Keratinocyte (primary cell): ENCODE results near the gene ANKRD60. TPM values are rescaled to one million over a fixed set of nuclear protein-coding genes. Genes with fewer than 3 reads are reported as not detected.

ENCODE experiments used
- DNase-seq: peaks from one replicate; pipeline ENCODE4 v3.0.0-alpha.2; 2011; ENCODE audit warnings: low read depth, missing footprints, low spot score
- FAIRE-seq: peaks from 2 replicates; lab custom pipeline; 2011; peaks lifted over from hg19 to GRCh38; lab: Jason Lieb, UNC
- H2AFZ ChIP-seq: 2 replicates; pipeline ENCODE4 v1.6.0; 2012; ENCODE audit warnings: low read length, control low read depth, inconsistent platforms; ENCODE audit not compliant: control insufficient read depth
- H3K27ac ChIP-seq: 2 replicates; pipeline ENCODE4 v1.5.1; 2011; ENCODE audit warnings: low read length; ENCODE audit not compliant: control insufficient read depth, insufficient read depth
- H3K27me3 ChIP-seq: 3 replicates; pipeline ENCODE4 v1.6.0; 2011; ENCODE audit warnings: low read length; ENCODE audit not compliant: control insufficient read depth, insufficient read depth; ENCODE audit errors: extremely low read depth
- H3K36me3 ChIP-seq, 2 experiments: 2 replicates in 1 of 2; 3 replicates in 1 of 2; pipeline ENCODE4 v1.5.1; 2011; ENCODE audit warnings: low read length in 2 of 2, mild to moderate bottlenecking in 1 of 2; ENCODE audit not compliant: control insufficient read depth in 2 of 2, insufficient read depth in 2 of 2; ENCODE audit errors: extremely low read depth in 1 of 2
- H3K4me1 ChIP-seq: 3 replicates; pipeline ENCODE4 v1.5.1; 2011; ENCODE audit warnings: low read length; ENCODE audit not compliant: control insufficient read depth, insufficient read depth; ENCODE audit errors: extremely low read depth
- H3K4me2 ChIP-seq: 3 replicates; pipeline ENCODE4 v1.6.0; 2011; ENCODE audit warnings: low read depth, low read length; ENCODE audit not compliant: control insufficient read depth, insufficient read depth; ENCODE audit errors: extremely low read depth
- H3K4me3 ChIP-seq, 3 experiments: fragments of 200-600 bp in 1 of 3; sonication (generic) in 1 of 3; 2 replicates in 2 of 3; 3 replicates in 1 of 3; pipeline ENCODE4 v1.5.1; 2011 to 2016; ENCODE audit warnings: low read length in 3 of 3, mild to moderate bottlenecking in 3 of 3, control low read depth in 2 of 3, inconsistent platforms in 1 of 3, low read depth in 1 of 3, mixed read lengths in 1 of 3, mixed run types in 1 of 3, moderate library complexity in 1 of 3; ENCODE audit not compliant: control insufficient read depth in 2 of 3, insufficient read depth in 2 of 3; ENCODE audit errors: extremely low read depth in 1 of 3
- H3K79me2 ChIP-seq: 2 replicates; pipeline ENCODE4 v1.6.0; 2012; ENCODE audit warnings: low read length; ENCODE audit not compliant: control insufficient read depth, insufficient read depth
- H3K9ac ChIP-seq: 3 replicates; pipeline ENCODE4 v1.6.0; 2011; ENCODE audit warnings: low read length; ENCODE audit not compliant: control insufficient read depth, insufficient read depth; ENCODE audit errors: extremely low read depth
- H3K9me1 ChIP-seq: 3 replicates; pipeline ENCODE4 v1.6.0; 2011; ENCODE audit warnings: low read length; ENCODE audit not compliant: control insufficient read depth, insufficient read depth; ENCODE audit errors: extremely low read depth
- H3K9me3 ChIP-seq: 2 replicates; pipeline ENCODE4 v1.5.1; 2012; ENCODE audit warnings: low read depth, low read length; ENCODE audit not compliant: control insufficient read depth
- H4K20me1 ChIP-seq: 3 replicates; pipeline ENCODE4 v1.6.0; 2011; ENCODE audit warnings: low read length; ENCODE audit not compliant: control insufficient read depth, insufficient read depth; ENCODE audit errors: extremely low read depth
- CTCF ChIP-seq, 3 experiments: IDR thresholded peaks in 1 of 3; conservative IDR thresholded peaks in 1 of 3; optimal IDR thresholded peaks in 1 of 3; 2 replicates in 2 of 3; 3 replicates in 1 of 3; pipeline versions ENCODE3 to v1.5.1; 2011; ENCODE audit warnings: low read length in 3 of 3, mild to moderate bottlenecking in 3 of 3, moderate library complexity in 2 of 3, control low read depth in 1 of 3, inconsistent platforms in 1 of 3; ENCODE audit not compliant: insufficient read depth in 2 of 3; ENCODE audit errors: extremely low read depth in 1 of 3
- EZH2 ChIP-seq: IDR thresholded peaks from one replicate; pipeline ENCODE4 v1.6.1; 2012; ENCODE audit warnings: inconsistent platforms, mild to moderate bottlenecking, low read length, moderate library complexity
- dilution Hi-C: fragments of 300-500 bp; cut with MboI; formaldehyde crosslinking; loops from one replicate; pipeline ENCODE4 v1.7.0; 2020; ENCODE audit warnings: low sequenced_read_pairs; ENCODE audit not compliant: extremely low pct_ligation_motif_present
- polyA plus RNA-seq, 5 experiments: library from polyadenylated mRNA; depleted of rRNA in 3 of 5; stranded (reverse) in 3 of 5; stranded (forward) in 1 of 5; unstranded in 1 of 5; fragments of >200 nt; gene quantifications; 1 replicate in 1 of 5; 2 replicates in 3 of 5; 3 replicates in 1 of 5; pipeline versions ENCODE4 v1.2.1 to v1.2.3, GENCODE V29; 2011 to 2012; ENCODE audit warnings: missing spikeins in 2 of 5, low read depth in 1 of 5, low replicate concordance in 1 of 5

Gene ANKRD60
- polyA plus RNA-seq, 1 donor (not counting 4 experiments of a cell fraction or from before 2014, with no cell fraction given): not detected

GRCh38 chr20:58227391-58228102 is 906 bp downstream of the ANKRD60 start:
- no peak overlapping the region for H3K4me2 ChIP-seq
- no peaks in the 10 kb centered on the region for H3K79me2 ChIP-seq
- H3K9me3 ChIP-seq: no peaks in the 10 kb centered on the region
- H3K4me3 ChIP-seq: no peak overlapping the region
- H3K9me1 ChIP-seq: no peaks in the 10 kb centered on the region
- FAIRE-seq: no peak
- no peak for TF ChIP-seq CTCF (optimal IDR thresholded peaks at IDR 0.05 in 1 of 3, IDR thresholded peaks at IDR 0.05 in 1 of 3, conservative IDR thresholded peaks at IDR 0.05 in 1 of 3; ENCODE audit: extremely low read depth in 1 of 3, insufficient read depth in 2 of 3, low read length in 3 of 3)
- no peak for TF ChIP-seq EZH2
- no peak overlapping the region for H3K9ac ChIP-seq
- dilution Hi-C loops: no loop called here
- H3K27me3 ChIP-seq: peaks cover 65% of the 10 kb centered on the region
- H2AFZ ChIP-seq: no peak overlapping the region
- H4K20me1 ChIP-seq: no peaks in the 10 kb centered on the region
- H3K27ac ChIP-seq: no peak overlapping the region
- H3K4me1 ChIP-seq: no peaks in the 10 kb centered on the region
- H3K36me3 ChIP-seq: peaks cover 0 to under 1% of the 10 kb centered on the region in 2 experiments
- DNase-seq: no peak

- dilution Hi-C loops: no loop called here
- H3K4me1 ChIP-seq: no peaks in the 10 kb centered on the region
- no peak for DNase-seq
- H3K9me1 ChIP-seq: no peaks in the 10 kb centered on the region
- H3K4me2 ChIP-seq: no peak overlapping the region
- no peak overlapping the region for H3K9ac ChIP-seq
- no peaks in the 10 kb centered on the region for H3K36me3 ChIP-seq
- no peak for TF ChIP-seq CTCF (optimal IDR thresholded peaks at IDR 0.05 in 1 of 3, IDR thresholded peaks at IDR 0.05 in 1 of 3, conservative IDR thresholded peaks at IDR 0.05 in 1 of 3; ENCODE audit: extremely low read depth in 1 of 3, insufficient read depth in 2 of 3, low read length in 3 of 3)
- TF ChIP-seq EZH2: no peak
- H3K27me3 ChIP-seq: peaks cover 83% of the 10 kb centered on the region
- no peak for FAIRE-seq
- H3K9me3 ChIP-seq: no peaks in the 10 kb centered on the region
- no peak overlapping the region for H3K27ac ChIP-seq
- no peak overlapping the region for H3K4me3 ChIP-seq
- no peaks in the 10 kb centered on the region for H4K20me1 ChIP-seq
- H3K79me2 ChIP-seq: no peaks in the 10 kb centered on the region
- H2AFZ ChIP-seq: no peak overlapping the region
These were observed 2.8 kb downstream of the ANKRD60 start for GRCh38 chr20:58225452-58226200.
